HG03575 (cell line): ENCODE data around the gene SNAP47.

ENCODE experiments used
- ATAC-seq: cut with Tn5 transposase; IDR thresholded peaks from one replicate; pipeline ENCODE4 v1.9.1; 2021; ENCODE audit not compliant: unreplicated experiment, insufficient number of reproducible peaks, low FRiP score; ENCODE audit errors: extremely low read depth

Gene SNAP47

DNA sequence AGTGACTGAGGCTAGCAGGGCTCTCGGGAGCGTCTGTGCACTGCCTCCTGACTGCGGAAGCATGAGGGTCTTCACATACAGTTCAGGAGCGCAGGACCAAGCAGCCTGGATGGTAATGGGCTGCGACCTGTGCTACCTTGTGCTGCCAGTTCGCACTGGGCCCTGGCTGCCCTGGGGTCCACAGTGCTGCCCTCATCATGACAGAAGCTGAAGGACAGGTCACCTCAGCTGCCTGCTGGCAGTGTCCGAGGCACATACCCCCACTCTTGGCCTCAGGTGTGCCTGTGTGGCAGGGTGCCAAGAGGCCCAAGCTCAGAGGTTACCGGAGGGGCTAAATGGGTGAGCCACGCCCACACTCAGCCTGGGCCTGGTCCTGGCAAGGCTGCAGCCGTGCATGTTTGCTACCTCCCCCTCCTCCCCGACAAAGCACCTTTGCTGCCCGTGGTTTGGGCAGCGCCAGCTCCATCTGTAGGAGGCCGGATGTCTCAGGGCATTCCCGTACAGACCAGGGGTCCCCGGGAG, 4.5 kb upstream of the SNAP47 start:
- no peak for ATAC-seq

- ATAC-seq, result no peak
These were observed 4.0 kb upstream of the SNAP47 start for GRCh38 chr1:227731241-227731677.

GRCh38 chr1:227731696-227732585, 3.3 kb upstream of the SNAP47 start:
- no peak for ATAC-seq

- ATAC-seq, result no peak
These were observed 2.5 kb upstream of the SNAP47 start for GRCh38 chr1:227732586-227733308.

- ATAC-seq, result no peak
These were observed 1.9 kb upstream of the SNAP47 start for GRCh38 chr1:227733309-227733705.

GRCh38 chr1:227733751-227734545, 1.3 kb upstream of the SNAP47 start:
- ATAC-seq, result no peak

- no peak for ATAC-seq
These were observed 734 bp upstream of the SNAP47 start for GRCh38 chr1:227734546-227734855.

GRCh38 chr1:227735539-227736285, 477 bp downstream of the SNAP47 start:
- ATAC-seq, result no peak

GRCh38 chr1:227736814-227737432, 1.7 kb downstream of the SNAP47 start:
- ATAC-seq, result no peak

DNA sequence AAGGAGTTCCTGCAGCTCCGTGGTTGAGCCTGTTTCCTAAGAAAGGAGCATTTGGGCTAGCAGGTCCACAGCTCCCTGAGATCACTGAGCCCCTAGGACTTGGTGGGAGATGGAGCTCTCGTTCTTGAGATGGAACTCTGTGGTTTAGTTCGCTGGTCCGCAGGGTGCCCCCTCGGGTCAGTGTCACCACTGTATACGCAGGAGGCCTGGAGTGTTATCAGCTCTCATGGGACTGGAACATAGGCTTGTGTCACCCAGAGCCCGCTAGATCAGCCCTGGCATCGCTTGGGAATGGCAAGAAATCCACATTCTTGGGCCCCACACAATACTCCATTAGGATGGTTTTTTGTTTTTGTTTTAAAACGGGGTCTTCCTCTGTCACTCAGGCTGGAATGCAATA, 3.6 kb downstream of the SNAP47 start:
- ATAC-seq, result no peak

DNA sequence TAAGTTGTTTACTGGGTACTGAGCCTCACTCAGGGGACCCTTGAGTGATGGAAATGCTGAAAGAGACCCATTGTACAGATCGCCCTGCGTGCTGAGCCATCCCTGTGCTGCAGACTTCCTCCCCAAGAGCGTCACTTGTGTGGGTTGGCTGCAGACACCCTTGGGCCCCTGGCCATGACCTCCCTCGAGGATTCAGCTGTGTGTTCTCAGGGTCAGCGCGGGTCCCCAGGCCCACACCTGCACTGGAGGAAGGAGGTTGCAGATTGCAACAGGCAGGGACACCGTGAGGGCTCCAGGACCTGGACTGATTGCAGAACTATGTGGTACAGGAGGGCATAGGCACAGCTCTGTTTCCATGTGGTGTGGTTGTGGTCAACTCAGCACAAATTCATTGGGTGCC, 4.4 kb downstream of the SNAP47 start:
- no peak for ATAC-seq

- ATAC-seq, result no peak
These were observed 5.2 kb downstream of the SNAP47 start for GRCh38 chr1:227740401-227740960.

GRCh38 chr1:227741166-227741870, 6.1 kb downstream of the SNAP47 start:
- ATAC-seq, result no peak

- no peak for ATAC-seq
These were observed 7.8 kb downstream of the SNAP47 start for GRCh38 chr1:227742738-227743715.

- no peak for ATAC-seq
These were observed 9.4 kb downstream of the SNAP47 start for GRCh38 chr1:227744668-227745067.

DNA sequence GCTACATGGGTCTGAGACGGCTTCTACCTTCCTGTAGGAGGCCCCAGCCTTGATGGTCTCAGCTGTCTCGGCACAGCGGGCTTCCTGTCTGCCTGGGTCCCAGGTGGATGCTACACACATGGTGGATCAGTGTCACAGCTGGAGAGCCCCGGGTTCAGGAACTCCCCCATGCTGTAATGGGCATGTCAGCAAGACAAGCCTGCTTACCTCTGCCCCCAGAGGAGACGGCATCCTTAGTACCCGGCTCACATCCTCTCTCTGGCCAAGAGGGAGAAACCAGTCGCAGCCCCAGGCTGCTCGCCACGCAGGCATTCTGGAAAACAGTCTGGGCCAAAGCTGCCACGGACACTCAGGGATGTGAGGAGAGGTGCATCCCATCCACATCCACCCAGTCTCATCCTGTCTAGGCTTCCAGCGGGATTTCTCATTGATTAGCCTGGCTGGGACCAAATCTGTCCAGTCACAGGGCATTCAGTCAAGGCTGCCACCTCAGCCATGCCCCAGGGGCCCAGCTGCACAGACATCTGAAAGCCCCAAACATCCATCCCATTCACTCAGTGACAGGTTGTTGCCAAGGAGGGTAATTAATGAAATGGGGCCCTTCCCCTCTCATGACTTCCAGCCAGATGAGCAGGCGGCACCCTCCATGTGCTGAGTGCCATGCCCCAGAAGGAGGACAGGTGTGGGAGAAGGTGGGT, 10.5 kb downstream of the SNAP47 start:
- no peak for ATAC-seq
